IMR-90 (cell line): ENCODE data around the gene ACTR3C. TPM values are rescaled to one million over a fixed set of nuclear protein-coding genes. Genes with fewer than 3 reads are reported as not detected.
"Not testable (repeated sequence)": the region's sequence is repeated elsewhere in the genome, so short reads cannot be mapped to it uniquely, and the experiment has no call there.

Experiments
- ATAC-seq: fragments of 200-7000 bp; cut with Tn5 transposase; 2 replicates; pipeline ENCODE4 v1.9.1; 2020; ENCODE audit warnings: low read depth, mild to moderate bottlenecking, moderate library complexity
- BruUV-seq: library from RNA; stranded (reverse); fragments of 400-500 nt; replicated peaks from 2 replicates; lab custom pipeline; 2021; lab: Mats Ljungman, UMichigan
- CTCF ChIA-PET: fragments of 300-600 bp; formaldehyde crosslinking; extraction: SDS; loops from one replicate; lab custom pipeline; 2021; ENCODE audit warnings: antibody characterized with exemption; lab: Yijun Ruan, JAX
- POLR2A ChIA-PET: fragments of 300-600 bp; sonication (Branson Sonifier 250); formaldehyde crosslinking; loops from one replicate; lab custom pipeline; 2022; ENCODE audit warnings: antibody characterized with exemption; ENCODE audit not compliant: unreplicated experiment; lab: Charles Lee
- DNase-seq: peaks from one replicate; pipeline ENCODE4 v3.0.0; 2013
- H2AFZ ChIP-seq: replicated peaks from 2 replicates; pipeline ENCODE3; 2013; ENCODE audit warnings: low read length, mild to moderate bottlenecking; ENCODE audit not compliant: poor library complexity
- H2AK5ac ChIP-seq: 2 replicates; pipeline ENCODE4 v1.6.1; 2013; ENCODE audit warnings: low read depth, low read length, inconsistent platforms
- H2AK9ac ChIP-seq: replicated peaks from 2 replicates; pipeline ENCODE3; 2013; ENCODE audit warnings: mild to moderate bottlenecking, low read depth, low read length, moderate library complexity; ENCODE audit not compliant: poor library complexity
- H2BK120ac ChIP-seq: 2 replicates; pipeline ENCODE4 v1.6.1; 2013; ENCODE audit warnings: low read depth, low read length, inconsistent platforms
- H2BK15ac ChIP-seq: 3 replicates; pipeline ENCODE4 v1.6.1; 2013; ENCODE audit warnings: low read depth, low read length, inconsistent platforms
- H2BK20ac ChIP-seq: 2 replicates; pipeline ENCODE4 v1.6.1; 2013; ENCODE audit warnings: low read depth, mild to moderate bottlenecking, inconsistent platforms, low read length, moderate library complexity
- H2BK5ac ChIP-seq: 2 replicates; pipeline ENCODE4 v1.6.1; 2013; ENCODE audit warnings: mild to moderate bottlenecking, low read depth, low read length, inconsistent platforms; ENCODE audit not compliant: poor library complexity, severe bottlenecking
- H3K14ac ChIP-seq: replicated peaks from 2 replicates; pipeline ENCODE4 v1.6.1; 2013; ENCODE audit warnings: low read depth, low read length, inconsistent platforms
- H3K18ac ChIP-seq: 2 replicates; pipeline ENCODE4 v1.6.1; 2013; ENCODE audit warnings: low read depth, low read length, control low read depth
- H3K23ac ChIP-seq: 2 replicates; pipeline ENCODE4 v1.6.1; 2013; ENCODE audit warnings: low read depth, low read length, inconsistent platforms
- H3K27ac ChIP-seq: 2 replicates; pipeline ENCODE4 v1.5.1; 2013; ENCODE audit warnings: mild to moderate bottlenecking, control low read depth, low read length; ENCODE audit not compliant: insufficient read depth
- H3K27me3 ChIP-seq: 2 replicates; pipeline ENCODE4 v1.6.1; 2013; ENCODE audit warnings: low read length; ENCODE audit not compliant: control insufficient read depth, insufficient read depth
- H3K36me3 ChIP-seq: 2 replicates; pipeline ENCODE4 v1.6.1; 2013; ENCODE audit warnings: low read length, mixed read lengths; ENCODE audit not compliant: control insufficient read depth, insufficient read depth
- H3K4ac ChIP-seq: 2 replicates; pipeline ENCODE4 v1.6.1; 2013; ENCODE audit warnings: low read depth, low read length, inconsistent platforms
- H3K4me1 ChIP-seq: 2 replicates; pipeline ENCODE4 v1.6.1; 2013; ENCODE audit warnings: low read length, mixed read lengths; ENCODE audit not compliant: control insufficient read depth, insufficient read depth
- H3K4me2 ChIP-seq: 2 replicates; pipeline ENCODE4 v1.6.1; 2013; ENCODE audit warnings: low read depth, mild to moderate bottlenecking, control low read depth, low read length, moderate library complexity
- H3K4me3 ChIP-seq: 2 replicates; pipeline ENCODE4 v1.5.1; 2013; ENCODE audit warnings: low read depth, mild to moderate bottlenecking, control low read depth, low read length, moderate library complexity; ENCODE audit not compliant: insufficient read depth
- H3K56ac ChIP-seq: 2 replicates; pipeline ENCODE4 v1.6.1; 2013; ENCODE audit warnings: low read length, inconsistent platforms; ENCODE audit not compliant: insufficient read depth; ENCODE audit errors: extremely low read depth
- H3K79me1 ChIP-seq, 2 experiments: 2 replicates each; pipeline ENCODE4 v1.6.1; 2013; ENCODE audit warnings: low read length in 2 of 2, inconsistent platforms in 1 of 2, low read depth in 1 of 2
- H3K9ac ChIP-seq: 2 replicates; pipeline ENCODE4 v1.6.1; 2013; ENCODE audit warnings: low read depth, low read length, control low read depth
- H3K9me1 ChIP-seq: 2 replicates; pipeline ENCODE4 v1.6.1; 2013; ENCODE audit warnings: low read length, inconsistent platforms; ENCODE audit not compliant: insufficient read depth
- H3K9me3 ChIP-seq: 2 replicates; pipeline ENCODE4 v1.6.1; 2013; ENCODE audit warnings: low read length; ENCODE audit not compliant: control insufficient read depth, insufficient read depth
- H4K20me1 ChIP-seq: 2 replicates; pipeline ENCODE4 v1.6.1; 2013; ENCODE audit warnings: low read length, inconsistent platforms; ENCODE audit not compliant: insufficient read depth
- H4K5ac ChIP-seq: 2 replicates; pipeline ENCODE4 v1.6.1; 2013; ENCODE audit warnings: mild to moderate bottlenecking, low read depth, low read length, control low read depth
- H4K8ac ChIP-seq, 2 experiments: 2 replicates each; pipeline ENCODE4 v1.6.1; 2013; ENCODE audit warnings: low read depth in 2 of 2, low read length in 2 of 2, control low read depth in 1 of 2, inconsistent platforms in 1 of 2
- H4K91ac ChIP-seq: 2 replicates; pipeline ENCODE4 v1.6.1; 2013; ENCODE audit warnings: low read depth, low read length, inconsistent platforms; ENCODE audit not compliant: insufficient read depth
- WGBS, 2 experiments: methylation state at CpG; one replicate each; pipeline versions ENCODE4 v1.1.5 to v1.1.7; 2013; ENCODE audit warnings: missing lambda C conversion rate in 2 of 2; ENCODE audit not compliant: insufficient read length in 1 of 2; ENCODE audit errors: extremely low coverage in 2 of 2; 5-methylcytosine and 5-hydroxymethylcytosine counted together
- dilution Hi-C: fragments of 300-500 bp; cut with HindIII; formaldehyde crosslinking; loops from one replicate; pipeline ENCODE4 v1.14.3; 2018; ENCODE audit warnings: low sequenced_read_pairs; ENCODE audit not compliant: unreplicated experiment
- in situ Hi-C: fragments of 300-500 bp; cut with MboI; formaldehyde crosslinking; loops from 3 replicates; pipeline ENCODE4 v1.14.3; 2019; ENCODE audit warnings: low sequenced_read_pairs, inconsistent platforms, mixed read lengths
- intact Hi-C: fragments of 100-400 bp; cut with micrococcal nuclease; formaldehyde crosslinking; loops from 2 replicates; pipeline ENCODE4 v1.10.0; 2022
- polyA plus RNA-seq, 3 experiments: library from polyadenylated mRNA; depleted of rRNA; stranded (reverse); fragments of >200 nt; gene quantifications; 2 replicates each; pipeline ENCODE4 v1.2.3, GENCODE V29; 2012; ENCODE audit warnings: low replicate concordance in 1 of 3
- total RNA-seq: library from RNA; depleted of rRNA; stranded (reverse); fragments of >200 nt; gene quantifications from 2 replicates; pipeline ENCODE4 v1.2.3, GENCODE V29; 2012

ACTR3C gene
- total and polyA plus RNA-seq, 2 of the 4 experiments (the other 2 are of a cell fraction): not detected

GRCh38 chr7:150287815-150288214 lies 35.5 kb downstream of the ACTR3C start:
- H2BK120ac ChIP-seq, H3K9ac ChIP-seq, H3K14ac ChIP-seq, H3K9me1 ChIP-seq, in situ Hi-C loops, H2AK5ac ChIP-seq, H3K79me1 ChIP-seq, H2AK9ac ChIP-seq, POLR2A ChIA-PET, H3K18ac ChIP-seq, H2BK15ac ChIP-seq, H4K91ac ChIP-seq, H3K27ac ChIP-seq, DNase-seq, BruUV-seq, H2AFZ ChIP-seq, H4K8ac ChIP-seq, H4K5ac ChIP-seq, ATAC-seq, H3K56ac ChIP-seq, dilution Hi-C loops, H3K4me1 ChIP-seq, H2BK5ac ChIP-seq, H3K27me3 ChIP-seq, H3K9me3 ChIP-seq, H3K4ac ChIP-seq, H3K4me3 ChIP-seq, CTCF ChIA-PET, H4K20me1 ChIP-seq, H3K4me2 ChIP-seq, H3K36me3 ChIP-seq, H3K23ac ChIP-seq, H2BK20ac ChIP-seq: not testable (repeated sequence)
- intact Hi-C loops: loop anchor here (10.0 kb wide), 1 partner anchor 467 kb away; no protein-coding TSS in a partner anchor
- WGBS, 2 experiments: no CpG with 5 or more reads among the region's 7 CpGs
